Activated naive CD4-positive, alpha-beta T cell treated with anti-CD3 and anti-CD28 coated beads, Interleukin-2, amount 10 ng/mL, durations not matched to agents 5 hours and 36 hours (primary cell): Measurements from ENCODE around the gene ATP7A. TPM values are rescaled to one million over a fixed set of nuclear protein-coding genes. Genes with fewer than 3 reads are reported as not detected.

ENCODE experiments used
- total RNA-seq, 2 experiments: library from RNA; stranded (reverse); gene quantifications; one replicate each; pipeline ENCODE4 v1.2.3, GENCODE V29; 2021

Gene ATP7A
- total RNA-seq, result 10 to 100 TPM; 11.5 to 12.2 TPM

GRCh38 chrX:77910108-77910840 is at the start of gene ATP7A:
Gene ATP7A, plus strand, starts transcription at chrX:77910693. Its CDS starts 60,949 bp downstream, at chrX:77971642.

DNA sequence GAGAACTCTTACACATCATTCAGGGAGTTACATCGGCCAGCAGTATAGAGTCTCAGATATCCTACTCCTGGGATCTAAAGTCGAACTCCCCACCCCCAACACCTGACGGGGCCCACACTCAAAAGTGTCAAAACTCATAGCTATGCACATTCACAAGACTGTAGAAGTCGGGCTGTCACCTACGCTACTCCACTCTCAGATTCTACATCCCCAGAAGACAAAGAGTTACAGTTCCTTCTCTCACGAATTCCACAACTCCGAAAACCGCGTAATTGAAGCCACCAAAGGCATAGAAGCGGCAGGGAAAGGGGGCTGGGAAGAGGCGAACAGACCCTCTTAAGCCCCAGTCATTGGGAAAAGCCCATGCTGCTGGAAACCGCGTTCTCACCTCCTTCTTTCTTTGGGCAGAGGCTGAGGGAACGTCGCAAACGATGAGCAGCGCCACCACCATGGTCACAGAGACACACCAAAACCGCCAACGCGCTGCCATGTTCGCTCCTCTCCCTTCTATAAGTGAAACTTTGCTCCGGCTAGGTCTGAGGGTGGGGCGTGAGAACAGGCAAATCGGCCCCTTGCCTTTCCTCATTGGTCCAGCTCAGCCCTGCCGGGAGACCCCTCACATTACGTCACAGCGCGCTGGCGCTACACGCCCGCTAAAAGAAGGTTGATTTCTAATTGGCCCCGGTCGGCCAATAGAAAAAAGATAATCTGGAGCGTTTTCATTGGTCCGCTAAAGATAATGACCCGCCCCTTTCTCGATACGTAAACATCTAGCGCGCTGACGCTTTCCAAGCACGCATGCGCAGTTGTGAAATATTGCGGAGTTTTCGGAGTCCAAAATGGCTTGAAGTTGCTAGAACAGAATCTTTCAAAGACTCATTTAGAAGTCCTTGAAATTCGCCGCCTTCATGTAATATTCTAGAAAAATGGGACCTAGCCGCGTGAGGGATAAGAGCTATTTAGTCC is 15.3 kb upstream of the ATP7A start, which contains the start of gene MAGT1:
Gene MAGT1 (minus strand): TSS at position 515 of the 966 bp plus-strand sequence. CDS start 25 bp downstream, at position 490.

GRCh38 chrX:77899081-77899828 is 11.2 kb upstream of the ATP7A start, which contains the start of gene COX7B:
Gene COX7B, plus strand, starts transcription at chrX:77899468. Its CDS starts 86 bp downstream, at chrX:77899554.

GRCh38 chrX:77969538-77969937 is 59.0 kb downstream of the ATP7A start, which contains the start of gene PGAM4:
Gene PGAM4, minus strand, starts transcription at chrX:77969638. Its CDS starts 0 bp downstream, at chrX:77969638.

Other genes with a start within 250 kb of the ATP7A start
- 10 to 100 TPM; 78.0 to 79.7 TPM for gene ATRX, start 124.5 kb upstream of the ATP7A start, total RNA-seq
- 10 to 100 TPM; 46.0 to 50.4 TPM for gene MAGT1, start 15.3 kb upstream of the ATP7A start, total RNA-seq
- 100 to 1,000 TPM; 216 to 238 TPM for gene COX7B, start 11.2 kb upstream of the ATP7A start, total RNA-seq
- gene PGAM4, start 58.9 kb downstream of the ATP7A start, total RNA-seq, result under 1 TPM in 1 of 2 experiments, not detected in 1; 0.41 TPM
- gene PGK1, start 193.6 kb downstream of the ATP7A start, total RNA-seq, result 1,000 to 10,000 TPM in 1 of 2 experiments, 100 to 1,000 TPM in 1; 993 to 1,044 TPM
- 10 to 100 TPM; 18.0 to 19.8 TPM for gene TAF9B, start 229.0 kb downstream of the ATP7A start, total RNA-seq